KOPT-K1 (cell line): Measurements from ENCODE around the gene MSH5.
"Not testable (repeated sequence)": the region's sequence is repeated elsewhere in the genome, so short reads cannot be mapped to it uniquely, and the experiment has no call there.

Experiments
- H3K27ac ChIP-seq: fragments of 200-600 bp; sonication (generic); 2 replicates; pipeline ENCODE4 v1.5.1; 2016; ENCODE audit warnings: antibody characterized with exemption, mild to moderate bottlenecking, low read depth, low read length; ENCODE audit not compliant: poor library complexity, severe bottlenecking
- H3K36me3 ChIP-seq: fragments of 200-600 bp; sonication (generic); 2 replicates; pipeline ENCODE4 v1.5.1; 2017; ENCODE audit warnings: antibody characterized with exemption, mild to moderate bottlenecking, low read length, moderate library complexity; ENCODE audit not compliant: insufficient read depth
- H3K9me3 ChIP-seq: fragments of 200-600 bp; sonication (generic); 2 replicates; pipeline ENCODE4 v1.5.1; 2017; ENCODE audit warnings: antibody characterized with exemption, low read length, mild to moderate bottlenecking; ENCODE audit not compliant: insufficient read depth, poor library complexity, severe bottlenecking

Gene MSH5

GRCh38 chr6:31801031-31801927 lies 61.5 kb downstream of the MSH5 start:
- H3K36me3 ChIP-seq, result peaks cover 65% of the 10 kb centered on the region
- H3K9me3 ChIP-seq, H3K27ac ChIP-seq: not testable (repeated sequence)

GRCh38 chr6:31805939-31806469 lies 66.2 kb downstream of the MSH5 start:
- H3K36me3 ChIP-seq, result peaks cover 39% of the 10 kb centered on the region
- peak overlapping the region; percentile 86 for H3K27ac ChIP-seq
- no peaks in the 10 kb centered on the region for H3K9me3 ChIP-seq

DNA sequence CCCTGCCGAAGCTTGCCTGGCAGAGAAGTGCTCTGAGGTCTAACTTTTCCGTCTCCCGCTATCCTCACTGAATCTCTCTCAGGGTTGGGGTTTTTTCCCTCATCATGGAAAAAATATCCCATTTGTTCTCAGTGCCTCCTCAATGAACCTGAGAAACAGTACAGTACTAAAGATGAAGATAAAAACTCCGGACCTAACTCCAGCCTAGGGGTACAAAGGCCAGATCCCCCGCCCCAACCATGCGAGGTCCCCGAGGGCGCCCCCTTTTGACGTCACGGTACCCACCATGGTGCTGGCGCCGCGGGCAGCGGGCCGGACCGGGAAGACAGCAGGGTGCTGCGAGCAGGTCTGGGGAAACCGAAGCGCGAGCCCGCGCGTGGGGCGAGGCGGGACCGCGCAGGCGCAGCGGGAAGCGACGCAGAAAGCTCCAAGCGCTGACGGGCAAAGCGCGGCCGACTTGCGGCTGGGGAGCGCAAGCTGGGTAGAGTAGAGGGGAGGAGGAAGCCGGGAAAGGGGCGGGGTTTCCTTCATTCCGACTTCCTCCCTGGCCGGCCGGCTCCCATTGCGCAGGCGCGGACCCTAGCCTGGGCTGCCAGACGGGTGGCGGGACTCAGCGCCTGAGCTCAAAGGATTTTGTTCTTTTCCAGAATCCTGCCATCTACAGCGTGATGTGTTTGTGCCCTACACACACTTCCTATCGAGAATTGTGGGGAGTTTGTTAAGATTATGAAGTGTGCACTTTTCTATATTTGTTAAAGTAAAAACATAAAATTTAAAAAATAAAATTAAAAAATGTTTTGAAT lies 66.9 kb downstream of the MSH5 start, which contains the start of gene LSM2:
Gene LSM2, minus strand, starts transcription at position 497 of the 803 bp plus-strand sequence. Its CDS starts 209 bp downstream, at position 288.
- peak within 1 kb of the TSS; percentile 86 for H3K27ac ChIP-seq
- no peaks in the 10 kb centered on the region for H3K9me3 ChIP-seq
- H3K36me3 ChIP-seq, result peaks cover 32% of the 10 kb centered on the region

DNA sequence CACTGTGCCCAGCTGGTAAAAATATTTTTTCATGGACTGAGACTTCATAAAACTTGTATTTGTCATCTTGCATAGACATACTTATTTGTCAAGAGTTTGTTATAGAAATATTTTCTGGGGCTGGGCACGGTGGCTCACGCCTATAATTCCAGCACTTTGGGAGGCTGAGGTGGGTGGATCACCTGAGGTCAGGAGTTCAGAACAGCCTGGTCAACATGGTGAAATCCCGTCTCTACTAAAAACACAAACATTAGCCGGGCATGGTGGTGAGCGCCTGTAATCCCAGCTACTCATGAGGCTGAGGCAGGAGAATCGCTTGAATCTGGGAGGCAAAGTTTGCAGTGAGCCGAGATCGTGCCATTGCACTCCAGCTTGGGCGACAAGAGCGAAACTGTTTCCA lies 68.8 kb downstream of the MSH5 start:
- not testable (repeated sequence) for H3K27ac ChIP-seq, H3K9me3 ChIP-seq
- peaks cover 14% of the 10 kb centered on the region for H3K36me3 ChIP-seq

DNA sequence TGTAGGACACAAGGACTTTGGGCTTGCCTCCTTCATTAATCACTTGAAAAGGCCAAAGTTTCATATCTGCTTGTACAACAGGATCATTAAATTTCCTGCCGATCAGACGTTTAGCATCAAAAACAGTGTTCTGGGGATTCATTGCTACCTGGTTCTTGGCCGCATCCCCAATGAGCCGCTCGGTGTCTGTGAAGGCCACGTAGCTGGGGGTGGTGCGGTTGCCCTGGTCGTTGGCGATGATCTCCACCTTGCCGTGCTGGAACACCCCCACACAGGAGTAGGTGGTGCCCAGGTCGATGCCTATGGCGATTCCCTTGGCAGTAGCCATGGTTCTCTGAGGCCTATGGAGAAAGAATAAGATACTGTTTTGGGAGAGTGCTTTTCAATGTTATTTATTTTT lies 71.8 kb downstream of the MSH5 start:
- no peaks in the 10 kb centered on the region for H3K9me3 ChIP-seq
- no peaks in the 10 kb centered on the region for H3K36me3 ChIP-seq
- H3K27ac ChIP-seq, result no peak overlapping the region
